NB4 (cell line): ENCODE data around the gene DHX15.

Experiments
- DNase-seq: peaks from one replicate; pipeline ENCODE4 v3.0.0; 2010; ENCODE audit warnings: low read depth
- H3K4me3 ChIP-seq: one replicate; pipeline ENCODE4 v1.5.1; 2011; ENCODE audit warnings: mild to moderate bottlenecking, low read depth, low read length, moderate library complexity
- MYC ChIP-seq: IDR thresholded peaks from 2 replicates; pipeline ENCODE4 v1.6.1; 2011; ENCODE audit warnings: low read depth, low read length
- POLR2A ChIP-seq: IDR thresholded peaks from 2 replicates; pipeline ENCODE4 v1.6.1; 2011; ENCODE audit warnings: mild to moderate bottlenecking; ENCODE audit not compliant: insufficient read length; ENCODE audit errors: extremely low read depth
- TF ChIP-seq, protein P1 (sequence below): IDR thresholded peaks from one replicate; pipeline ENCODE4 v1.5.1; 2012; ENCODE audit warnings: low read depth, low read length
- TF ChIP-seq, protein P2 (sequence below): IDR thresholded peaks from 2 replicates; pipeline ENCODE4 v1.6.1; 2011; ENCODE audit warnings: low read depth, low read length

DHX15 gene

DNA sequence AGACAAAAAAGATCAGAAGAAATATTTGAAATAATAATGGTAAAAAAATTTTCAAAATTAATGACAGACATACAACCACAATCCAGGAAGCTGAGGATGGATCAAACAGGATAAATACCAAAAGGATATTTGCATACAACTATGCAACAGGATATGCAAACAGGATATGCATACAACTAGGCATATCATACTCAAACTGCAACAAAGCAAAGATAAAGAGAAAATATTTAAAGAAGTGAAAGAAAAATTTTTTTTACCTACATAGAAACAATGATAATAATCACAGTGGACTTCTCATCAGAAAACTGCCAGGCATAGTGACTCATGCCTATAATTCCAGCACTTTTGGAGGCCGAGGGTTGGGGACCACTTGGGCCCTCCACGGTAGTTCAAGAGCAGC is 11.3 kb upstream of the DHX15 start:
- H3K4me3 ChIP-seq, result no peak overlapping the region
- TF ChIP-seq MYC (no peak), POLR2A (no peak)
- TF ChIP-seq, protein P1, sequence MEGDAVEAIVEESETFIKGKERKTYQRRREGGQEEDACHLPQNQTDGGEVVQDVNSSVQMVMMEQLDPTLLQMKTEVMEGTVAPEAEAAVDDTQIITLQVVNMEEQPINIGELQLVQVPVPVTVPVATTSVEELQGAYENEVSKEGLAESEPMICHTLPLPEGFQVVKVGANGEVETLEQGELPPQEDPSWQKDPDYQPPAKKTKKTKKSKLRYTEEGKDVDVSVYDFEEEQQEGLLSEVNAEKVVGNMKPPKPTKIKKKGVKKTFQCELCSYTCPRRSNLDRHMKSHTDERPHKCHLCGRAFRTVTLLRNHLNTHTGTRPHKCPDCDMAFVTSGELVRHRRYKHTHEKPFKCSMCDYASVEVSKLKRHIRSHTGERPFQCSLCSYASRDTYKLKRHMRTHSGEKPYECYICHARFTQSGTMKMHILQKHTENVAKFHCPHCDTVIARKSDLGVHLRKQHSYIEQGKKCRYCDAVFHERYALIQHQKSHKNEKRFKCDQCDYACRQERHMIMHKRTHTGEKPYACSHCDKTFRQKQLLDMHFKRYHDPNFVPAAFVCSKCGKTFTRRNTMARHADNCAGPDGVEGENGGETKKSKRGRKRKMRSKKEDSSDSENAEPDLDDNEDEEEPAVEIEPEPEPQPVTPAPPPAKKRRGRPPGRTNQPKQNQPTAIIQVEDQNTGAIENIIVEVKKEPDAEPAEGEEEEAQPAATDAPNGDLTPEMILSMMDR, result no peak
- TF ChIP-seq, protein P2, sequence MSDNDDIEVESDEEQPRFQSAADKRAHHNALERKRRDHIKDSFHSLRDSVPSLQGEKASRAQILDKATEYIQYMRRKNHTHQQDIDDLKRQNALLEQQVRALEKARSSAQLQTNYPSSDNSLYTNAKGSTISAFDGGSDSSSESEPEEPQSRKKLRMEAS, result no peak
- no peak for DNase-seq

DNA sequence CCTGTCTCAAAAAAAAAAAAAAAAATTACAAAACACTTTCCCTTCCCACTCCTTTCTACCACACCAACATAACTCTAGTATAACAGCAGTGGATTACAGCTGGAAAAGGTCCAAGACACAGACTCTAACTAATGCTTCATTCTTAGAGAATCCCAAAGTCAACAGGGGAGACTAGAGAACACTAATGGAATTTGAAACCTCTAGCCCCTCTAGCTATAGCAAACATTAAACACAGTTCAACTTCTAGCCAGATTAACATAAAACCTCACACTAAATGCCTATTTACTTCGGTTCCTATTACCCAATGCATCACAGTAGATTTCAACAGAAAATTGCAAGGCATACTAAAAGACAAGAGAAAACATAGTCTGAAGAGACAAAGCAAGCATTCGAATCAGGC is 10.5 kb upstream of the DHX15 start:
- no peak overlapping the region for H3K4me3 ChIP-seq
- TF ChIP-seq, protein P1, result no peak
- TF ChIP-seq, protein P2, result no peak
- TF ChIP-seq MYC (no peak), POLR2A (no peak)
- no peak for DNase-seq

DNA sequence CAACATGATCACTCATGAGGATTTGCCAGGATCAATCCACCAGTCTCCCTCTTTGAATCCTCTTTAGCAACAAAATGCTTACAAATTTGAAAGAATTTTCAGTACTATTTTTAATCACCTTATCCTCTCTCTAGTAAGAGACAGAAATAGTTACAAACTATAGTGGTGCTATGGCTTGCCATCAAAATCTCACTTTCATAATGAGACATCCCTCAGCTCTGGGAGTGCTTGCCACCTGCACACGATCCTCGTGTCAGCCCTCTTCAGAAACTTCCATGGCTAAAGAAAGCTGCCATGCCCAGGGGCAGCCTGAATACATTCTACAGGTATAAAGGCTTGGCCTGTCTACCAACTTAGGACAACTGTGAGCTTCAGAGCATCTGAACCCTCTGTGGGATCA is 5.1 kb upstream of the DHX15 start:
- TF ChIP-seq, protein P2, result no peak
- DNase-seq, result no peak
- no peak overlapping the region for H3K4me3 ChIP-seq

DNA sequence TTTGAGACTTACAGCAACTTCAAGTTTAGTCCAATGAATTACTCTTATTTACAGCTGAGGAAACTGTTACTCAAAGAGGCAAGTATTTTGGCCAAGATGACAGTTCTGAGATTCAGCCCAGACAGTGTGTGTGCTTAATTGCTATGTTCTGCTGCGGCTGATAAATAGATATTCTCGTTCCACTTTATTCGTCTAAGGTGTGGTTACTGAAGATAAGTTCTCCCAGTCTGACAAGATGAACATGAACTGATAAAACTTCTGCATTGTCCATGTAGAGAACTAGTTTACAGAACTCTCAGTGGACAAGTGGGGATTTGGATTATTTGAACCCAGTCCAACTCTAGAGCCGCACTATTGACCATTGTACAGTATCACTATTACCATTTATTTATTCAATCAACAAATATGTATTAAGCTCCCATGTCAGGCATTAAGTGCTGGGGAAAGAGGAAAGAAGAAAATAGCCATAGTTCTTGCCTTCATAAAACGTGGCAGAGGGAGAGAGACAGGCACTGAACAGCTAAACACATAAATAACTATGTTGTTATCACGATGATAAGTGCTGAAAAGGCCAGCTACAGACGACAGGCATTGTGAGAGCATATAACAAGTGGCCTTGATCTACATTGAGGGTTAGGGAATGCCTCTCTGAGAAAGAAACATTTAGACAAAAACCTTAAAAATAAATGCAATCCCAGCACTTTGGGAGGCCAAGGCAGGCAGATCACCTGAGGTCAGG is 4.0 kb upstream of the DHX15 start:
- H3K4me3 ChIP-seq, result no peak overlapping the region
- DNase-seq, result no peak
- TF ChIP-seq, protein P2, result no peak
- TF ChIP-seq MYC, result no peak
- no peak for TF ChIP-seq POLR2A
- TF ChIP-seq, protein P1, result no peak

DNA sequence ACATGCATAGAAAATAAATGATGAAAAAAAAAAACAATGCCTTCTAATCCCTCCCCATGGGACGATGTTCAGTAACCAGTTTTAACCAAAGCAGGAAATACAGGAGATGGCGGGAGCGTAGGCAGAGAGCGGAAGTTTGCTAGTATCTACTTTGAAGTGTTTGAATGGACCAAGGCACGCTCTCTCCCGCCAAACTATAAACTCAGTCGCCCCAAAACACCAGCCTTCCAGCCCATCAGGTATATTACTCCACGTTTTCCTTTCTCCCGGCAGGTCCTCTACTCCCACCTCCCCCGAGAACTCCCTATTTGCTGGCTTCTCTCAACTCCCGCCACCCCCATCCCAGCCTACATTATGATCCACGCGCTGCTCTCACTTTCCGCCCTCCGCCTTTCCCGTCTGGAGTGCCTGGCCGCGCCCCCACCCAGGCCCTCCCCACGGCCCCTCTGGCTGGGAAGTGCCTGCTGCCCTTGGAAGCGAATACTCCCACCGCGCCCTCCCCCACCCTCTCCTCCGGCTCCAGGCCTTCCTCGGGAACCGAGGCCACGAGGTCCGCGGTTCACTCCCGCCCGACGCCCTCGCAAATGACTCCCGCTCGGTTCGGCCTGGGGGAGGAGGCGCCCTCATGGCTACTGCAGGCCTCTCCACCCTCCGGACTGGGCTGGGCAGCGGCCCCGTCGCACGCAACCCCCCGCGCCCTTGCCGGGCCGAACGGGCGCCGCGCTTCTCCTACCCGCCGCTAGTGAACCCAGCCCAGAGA is 723 bp downstream of the DHX15 start:
- TF ChIP-seq, protein P1, result no peak
- TF ChIP-seq POLR2A (no peak), MYC (peak; percentile 62)
- TF ChIP-seq, protein P2, result peak; percentile 67
- DNase-seq, result peak; percentile 83
- peak overlapping the region; percentile 70 for H3K4me3 ChIP-seq

DNA sequence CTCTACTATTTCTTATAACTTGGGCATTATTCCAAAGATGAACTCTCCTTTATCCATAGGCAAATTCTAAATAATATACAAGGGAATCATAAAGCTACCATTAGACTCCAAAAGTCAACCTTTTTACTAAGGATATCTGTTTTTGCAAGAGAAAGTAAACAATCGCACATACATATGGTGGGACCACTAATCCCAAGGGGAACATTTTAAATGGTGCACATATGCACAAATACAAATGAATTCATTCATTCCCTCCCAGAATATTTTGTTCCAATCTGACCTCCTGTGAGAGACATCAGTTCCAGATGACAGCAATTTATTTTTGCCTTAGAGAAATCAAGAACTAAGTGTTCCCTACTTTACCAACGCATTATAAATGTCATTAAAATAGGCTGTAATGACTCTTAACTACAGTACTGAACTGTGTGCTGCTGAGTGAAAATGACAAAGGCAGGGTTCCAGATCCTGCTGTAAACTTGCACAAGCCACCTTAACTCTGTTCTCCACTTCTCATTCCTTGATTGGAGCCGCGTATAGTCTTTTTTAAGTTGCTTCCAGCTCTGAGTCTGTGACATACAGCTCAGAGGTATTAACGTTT is 2.0 kb downstream of the DHX15 start:
- H3K4me3 ChIP-seq, result peak overlapping the region; percentile 70
- TF ChIP-seq POLR2A, result no peak
- TF ChIP-seq, protein P2, result no peak
- no peak for TF ChIP-seq MYC
- TF ChIP-seq, protein P1, result no peak
- peak; percentile 47 for DNase-seq
